Stomach (tissue), 4 donors: ENCODE measurements around the gene ZFP42.

Experiments used
- EP300 ChIP-seq: sonication (generic); formaldehyde crosslinking; IDR thresholded peaks from one replicate; pipeline ENCODE4 v1.6.1; 2017; ENCODE audit warnings: antibody characterized with exemption
- POLR2A ChIP-seq, 4 donors: fragments of 450-650 bp; IDR thresholded peaks; one replicate each; pipeline ENCODE4 v1.6.1; 2016; ENCODE audit warnings: antibody characterized with exemption in 4 of 4, control low read depth in 2 of 4, mild to moderate bottlenecking in 1 of 4, moderate library complexity in 1 of 4
- POLR2AphosphoS5 ChIP-seq, 3 donors: sonication (generic); formaldehyde crosslinking; IDR thresholded peaks; one replicate each; pipeline ENCODE4 v1.6.1; 2016; ENCODE audit warnings: antibody characterized with exemption in 3 of 3
- TF ChIP-seq, protein P1 (sequence below), 7 experiments: fragments of 450-650 bp in 4 of 7; fragments of 200-600 bp in 3 of 7; sonication (generic) in 3 of 7; IDR thresholded peaks; one replicate each; pipeline ENCODE4 v1.5.1; 2016 to 2019; ENCODE audit warnings: antibody characterized with exemption in 7 of 7, control low read depth in 2 of 7, mild to moderate bottlenecking in 1 of 7

GRCh38 chr4:188029114-188029513, 33.5 kb downstream of the ZFP42 start:
- TF ChIP-seq POLR2A (IDR thresholded peaks at IDR 0.05) (no peak), POLR2AphosphoS5 (IDR thresholded peaks at IDR 0.05) (no peak), EP300 (no peak)
- TF ChIP-seq, protein P1, sequence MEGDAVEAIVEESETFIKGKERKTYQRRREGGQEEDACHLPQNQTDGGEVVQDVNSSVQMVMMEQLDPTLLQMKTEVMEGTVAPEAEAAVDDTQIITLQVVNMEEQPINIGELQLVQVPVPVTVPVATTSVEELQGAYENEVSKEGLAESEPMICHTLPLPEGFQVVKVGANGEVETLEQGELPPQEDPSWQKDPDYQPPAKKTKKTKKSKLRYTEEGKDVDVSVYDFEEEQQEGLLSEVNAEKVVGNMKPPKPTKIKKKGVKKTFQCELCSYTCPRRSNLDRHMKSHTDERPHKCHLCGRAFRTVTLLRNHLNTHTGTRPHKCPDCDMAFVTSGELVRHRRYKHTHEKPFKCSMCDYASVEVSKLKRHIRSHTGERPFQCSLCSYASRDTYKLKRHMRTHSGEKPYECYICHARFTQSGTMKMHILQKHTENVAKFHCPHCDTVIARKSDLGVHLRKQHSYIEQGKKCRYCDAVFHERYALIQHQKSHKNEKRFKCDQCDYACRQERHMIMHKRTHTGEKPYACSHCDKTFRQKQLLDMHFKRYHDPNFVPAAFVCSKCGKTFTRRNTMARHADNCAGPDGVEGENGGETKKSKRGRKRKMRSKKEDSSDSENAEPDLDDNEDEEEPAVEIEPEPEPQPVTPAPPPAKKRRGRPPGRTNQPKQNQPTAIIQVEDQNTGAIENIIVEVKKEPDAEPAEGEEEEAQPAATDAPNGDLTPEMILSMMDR (IDR thresholded peaks at IDR 0.05), result no peak
